Body of pancreas (tissue), 4 donors: ENCODE data around the gene ATP5MC2. TPM values are rescaled to one million over a fixed set of nuclear protein-coding genes. Genes with fewer than 3 reads are reported as not detected.

Source experiments
- ATAC-seq: fragments of 150-250 bp; one replicate; pipeline ENCODE4 v1.9.1; 2016
- DNase-seq, 4 donors: peaks; one replicate each; pipeline ENCODE4 v3.0.0-alpha.2; 2019
- H3K27ac ChIP-seq, 4 donors: fragments of 200-600 bp; sonication (generic); 1 replicate in 3 of 4; 2 replicates in 1 of 4; pipeline versions ENCODE4 v1.5.1 to v1.6.1; 2016 to 2019; ENCODE audit warnings: mild to moderate bottlenecking in 1 of 4, mixed read lengths in 1 of 4, moderate library complexity in 1 of 4
- H3K27me3 ChIP-seq, 2 donors: fragments of 200-600 bp; sonication (generic); one replicate each; pipeline ENCODE4 v1.6.0; 2016; ENCODE audit warnings: mild to moderate bottlenecking in 1 of 2
- H3K36me3 ChIP-seq, 2 donors: fragments of 200-600 bp; sonication (generic); replicated peaks in 1 of 2; 2 replicates each; pipeline ENCODE4 v1.5.1; 2016; ENCODE audit warnings: low read depth in 2 of 2; ENCODE audit not compliant: insufficient read depth in 1 of 2
- H3K4me1 ChIP-seq: fragments of 200-600 bp; sonication (generic); one replicate; pipeline ENCODE4 v1.6.0; 2016
- H3K4me3 ChIP-seq, 2 donors: fragments of 200-600 bp; sonication (generic); 1 replicate in 1 of 2; 2 replicates in 1 of 2; pipeline ENCODE4 v1.5.1; 2016 to 2019
- H3K9me3 ChIP-seq, 3 donors: fragments of 200-600 bp; sonication (generic); 1 replicate in 2 of 3; 2 replicates in 1 of 3; pipeline ENCODE4 v1.5.1; 2016
- CTCF ChIP-seq, 7 experiments: fragments of 450-650 bp in 4 of 7; fragments of 200-600 bp in 3 of 7; sonication (generic) in 3 of 7; IDR thresholded peaks; one replicate each; pipeline ENCODE4 v1.5.1; 2016 to 2019; ENCODE audit warnings: antibody characterized with exemption in 7 of 7
- POLR2A ChIP-seq, 3 donors: fragments of 450-650 bp; IDR thresholded peaks; one replicate each; pipeline ENCODE4 v1.6.1; 2016; ENCODE audit warnings: antibody characterized with exemption in 3 of 3, mild to moderate bottlenecking in 2 of 3
- WGBS, 2 donors: methylation state at CpG; one replicate each; pipeline ENCODE4 v1.1.5; 2017; 5-methylcytosine and 5-hydroxymethylcytosine counted together
- intact Hi-C: fragments of 100-400 bp; cut with DNase I; formaldehyde crosslinking; loops from one replicate; pipeline ENCODE4 v1.15.1; 2023
- total RNA-seq, 2 donors: library from RNA; depleted of rRNA; stranded (reverse); fragments of >200 nt; gene quantifications; one replicate each; pipeline ENCODE4 v1.1.0, GENCODE V29; 2016

Gene ATP5MC2
- total RNA-seq, 2 donors from 2014 or later = 94.3 to 143 TPM

DNA sequence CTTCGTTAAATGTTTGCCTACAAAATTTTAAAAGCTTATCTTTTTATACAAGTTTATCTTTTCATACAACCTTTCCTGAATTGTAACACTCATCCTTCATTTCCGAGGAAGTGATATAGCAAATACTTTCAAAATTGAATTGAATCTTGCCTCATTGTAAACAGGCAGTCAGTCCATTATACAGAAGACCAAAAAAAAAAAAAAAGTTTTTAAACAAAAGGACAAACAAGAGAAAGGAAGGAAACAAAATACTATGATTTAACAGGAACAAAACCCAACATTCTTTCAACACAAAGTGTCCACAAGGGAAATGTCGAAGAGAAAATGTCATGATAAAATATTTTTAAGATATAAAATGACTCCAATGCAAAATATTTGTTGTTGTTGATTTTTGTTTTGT is 58.2 kb downstream of the ATP5MC2 start:
- intact Hi-C loops = no loop called here
- ATAC-seq (no peak), DNase-seq (no peak)
- Histone ChIP-seq H3K27ac (peak overlapping the region in 1 of 4 donors; percentile 40), H3K36me3 (no peaks in the 10 kb centered on the region), H3K4me3 (no peak overlapping the region), H3K4me1 (peaks cover 19% of the 10 kb centered on the region), H3K27me3 (no peaks in the 10 kb centered on the region), H3K9me3 (no peaks in the 10 kb centered on the region)
- 30 to 32% methylated on average over 3 of the region's 3 CpGs for WGBS, 2 donors
- TF ChIP-seq POLR2A (IDR thresholded peaks at IDR 0.05) (no peak), CTCF (IDR thresholded peaks at IDR 0.05) (no peak)

DNA sequence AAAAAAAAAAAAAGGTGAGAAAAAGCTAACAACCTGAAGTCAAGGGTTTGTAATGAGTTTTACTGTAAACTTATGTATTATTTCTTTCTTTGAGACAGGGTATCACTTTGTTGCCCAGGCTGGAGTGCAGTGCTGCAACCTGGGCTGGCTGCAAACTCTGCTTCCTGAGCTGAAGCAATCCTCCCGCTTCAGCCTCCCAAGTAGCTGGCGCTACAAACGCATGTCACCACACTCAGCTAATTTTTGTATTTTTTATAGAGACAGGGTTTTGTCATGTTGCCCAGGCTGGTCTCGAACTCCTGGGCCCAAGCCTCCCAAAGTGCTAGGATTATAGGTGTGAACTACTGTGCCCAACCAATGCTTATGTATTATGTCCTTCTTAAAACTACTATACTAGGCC is 58.9 kb downstream of the ATP5MC2 start:
- Histone ChIP-seq H3K27me3 (no peaks in the 10 kb centered on the region), H3K36me3 (no peaks in the 10 kb centered on the region), H3K4me1 (peaks cover 16% of the 10 kb centered on the region), H3K9me3 (no peaks in the 10 kb centered on the region), H3K4me3 (no peak overlapping the region), H3K27ac (peak overlapping the region in 1 of 4 donors; percentile 40)
- WGBS, 2 donors = 81 to 86% methylated on average over 4 of the region's 4 CpGs
- intact Hi-C loops = no loop called here
- DNase-seq = no peak
- no peak for ATAC-seq
- TF ChIP-seq POLR2A (IDR thresholded peaks at IDR 0.05) (no peak), CTCF (IDR thresholded peaks at IDR 0.05) (no peak)

Other genes starting within 250 kb of the ATP5MC2 start
- 10 to 100 TPM; 18.5 to 43.8 TPM for gene PRR13, start 234.3 kb downstream of the ATP5MC2 start, total RNA-seq
- 100 to 1,000 TPM; 226 to 308 TPM for gene PCBP2, start 224.0 kb downstream of the ATP5MC2 start, total RNA-seq
- 10 to 100 TPM; 10.9 to 34.6 TPM for gene MAP3K12, start 176.6 kb downstream of the ATP5MC2 start, total RNA-seq
- gene TARBP2, start 174.8 kb downstream of the ATP5MC2 start, total RNA-seq = 10 to 100 TPM; 36.6 to 66.9 TPM
- not detected for gene NPFF, start 168.6 kb downstream of the ATP5MC2 start, total RNA-seq
- gene ATF7, start 49.7 kb downstream of the ATP5MC2 start, total RNA-seq = 10 to 100 TPM; 12.9 to 21.3 TPM
- 100 to 1,000 TPM; 109 to 153 TPM for gene CALCOCO1, start 51.4 kb upstream of the ATP5MC2 start, total RNA-seq
- gene CISTR, start 75.9 kb upstream of the ATP5MC2 start, total RNA-seq = not detected